RWPE2 (cell line): Measurements from ENCODE around the gene KRTAP5-5.

Experiments
- ATAC-seq: fragments of 200-7000 bp; cut with Tn5 transposase; 3 replicates; pipeline ENCODE4 v1.9.1; 2021; ENCODE audit warnings: low read depth
- DNase-seq: peaks from one replicate; pipeline ENCODE4 v3.0.0-alpha.2; 2020; ENCODE audit warnings: low spot score
- H3K27ac ChIP-seq: fragments of 450-650 bp; 2 replicates; pipeline ENCODE4 v1.5.1; 2017; ENCODE audit warnings: mild to moderate bottlenecking; ENCODE audit not compliant: poor library complexity, severe bottlenecking
- H3K27me3 ChIP-seq: fragments of 250-450 bp; sonication (Bioruptor Pico); 2 replicates; pipeline ENCODE4 v1.5.1; 2021; ENCODE audit warnings: mild to moderate bottlenecking, moderate library complexity; ENCODE audit not compliant: insufficient read depth, poor library complexity, severe bottlenecking
- H3K36me3 ChIP-seq: fragments of 250-450 bp; sonication (Bioruptor Pico); 2 replicates; pipeline ENCODE4 v1.5.1; 2020; ENCODE audit warnings: low read depth, mild to moderate bottlenecking, moderate library complexity
- H3K4me1 ChIP-seq: fragments of 250-450 bp; sonication (Bioruptor Pico); 2 replicates; pipeline ENCODE4 v1.5.1; 2021; ENCODE audit warnings: mild to moderate bottlenecking, moderate library complexity; ENCODE audit not compliant: insufficient read depth, poor library complexity, severe bottlenecking
- H3K4me3 ChIP-seq: fragments of 250-450 bp; sonication (Bioruptor Pico); 2 replicates; pipeline ENCODE4 v1.5.1; 2021; ENCODE audit warnings: mild to moderate bottlenecking, moderate library complexity; ENCODE audit not compliant: severe bottlenecking
- H3K9me3 ChIP-seq: fragments of 250-450 bp; sonication (Bioruptor Pico); 2 replicates; pipeline ENCODE4 v1.5.1; 2021; ENCODE audit warnings: mild to moderate bottlenecking, moderate library complexity; ENCODE audit not compliant: severe bottlenecking
- TF ChIP-seq, protein P1 (sequence below): fragments of 450-650 bp; IDR thresholded peaks from one replicate; pipeline ENCODE4 v1.5.1; 2017; ENCODE audit warnings: mild to moderate bottlenecking, moderate library complexity; ENCODE audit not compliant: poor library complexity, severe bottlenecking

Gene KRTAP5-5

DNA sequence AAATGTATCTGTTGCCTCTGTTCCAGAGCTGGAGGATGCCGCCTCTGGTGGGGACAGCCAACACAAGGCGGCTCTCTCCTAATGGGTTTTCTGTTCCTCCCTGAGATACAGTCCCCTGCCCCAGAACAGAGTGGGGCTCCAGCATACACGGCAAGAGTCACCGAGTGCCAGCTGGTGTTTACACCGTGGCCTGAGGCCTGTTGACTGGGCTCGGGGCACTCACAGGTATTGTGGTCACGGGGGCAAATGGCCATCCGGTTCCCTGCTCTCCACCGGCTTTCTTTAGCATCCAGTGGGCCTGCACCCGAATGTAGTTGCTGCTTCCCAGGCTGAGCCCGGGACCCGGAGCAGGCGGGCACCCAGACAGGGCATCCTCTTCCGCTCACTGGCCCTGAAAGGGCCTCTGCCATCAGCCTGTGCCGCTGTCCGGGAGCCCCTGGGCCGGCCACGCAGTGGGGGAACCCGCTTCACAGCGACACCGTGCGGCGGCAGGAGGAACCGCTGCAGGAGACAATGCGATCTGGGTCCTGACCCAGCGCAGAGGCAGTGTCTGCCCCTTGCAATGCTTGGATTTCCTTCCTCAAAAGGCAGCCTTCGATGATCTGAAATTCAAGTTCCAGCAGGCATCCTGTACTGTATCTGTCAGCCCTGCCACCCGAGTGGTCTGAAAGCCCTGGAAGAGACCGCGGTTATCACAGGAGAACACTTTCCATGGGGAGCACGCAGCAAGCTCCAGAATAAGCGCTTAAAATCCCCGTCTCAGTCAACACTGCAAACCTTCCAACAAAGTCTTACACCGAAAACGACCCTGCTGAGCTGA lies 859 bp upstream of the KRTAP5-5 start:
- ATAC-seq (peak; percentile 77), DNase-seq (peak; percentile 38)
- Histone ChIP-seq H3K36me3 (no peaks in the 10 kb centered on the region), H3K27ac (no peak overlapping the region), H3K4me1 (no peaks in the 10 kb centered on the region), H3K9me3 (no peaks in the 10 kb centered on the region), H3K27me3 (peaks cover 25% of the 10 kb centered on the region), H3K4me3 (no peak overlapping the region)
- TF ChIP-seq, protein P1, sequence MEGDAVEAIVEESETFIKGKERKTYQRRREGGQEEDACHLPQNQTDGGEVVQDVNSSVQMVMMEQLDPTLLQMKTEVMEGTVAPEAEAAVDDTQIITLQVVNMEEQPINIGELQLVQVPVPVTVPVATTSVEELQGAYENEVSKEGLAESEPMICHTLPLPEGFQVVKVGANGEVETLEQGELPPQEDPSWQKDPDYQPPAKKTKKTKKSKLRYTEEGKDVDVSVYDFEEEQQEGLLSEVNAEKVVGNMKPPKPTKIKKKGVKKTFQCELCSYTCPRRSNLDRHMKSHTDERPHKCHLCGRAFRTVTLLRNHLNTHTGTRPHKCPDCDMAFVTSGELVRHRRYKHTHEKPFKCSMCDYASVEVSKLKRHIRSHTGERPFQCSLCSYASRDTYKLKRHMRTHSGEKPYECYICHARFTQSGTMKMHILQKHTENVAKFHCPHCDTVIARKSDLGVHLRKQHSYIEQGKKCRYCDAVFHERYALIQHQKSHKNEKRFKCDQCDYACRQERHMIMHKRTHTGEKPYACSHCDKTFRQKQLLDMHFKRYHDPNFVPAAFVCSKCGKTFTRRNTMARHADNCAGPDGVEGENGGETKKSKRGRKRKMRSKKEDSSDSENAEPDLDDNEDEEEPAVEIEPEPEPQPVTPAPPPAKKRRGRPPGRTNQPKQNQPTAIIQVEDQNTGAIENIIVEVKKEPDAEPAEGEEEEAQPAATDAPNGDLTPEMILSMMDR = peak; percentile 83

DNA sequence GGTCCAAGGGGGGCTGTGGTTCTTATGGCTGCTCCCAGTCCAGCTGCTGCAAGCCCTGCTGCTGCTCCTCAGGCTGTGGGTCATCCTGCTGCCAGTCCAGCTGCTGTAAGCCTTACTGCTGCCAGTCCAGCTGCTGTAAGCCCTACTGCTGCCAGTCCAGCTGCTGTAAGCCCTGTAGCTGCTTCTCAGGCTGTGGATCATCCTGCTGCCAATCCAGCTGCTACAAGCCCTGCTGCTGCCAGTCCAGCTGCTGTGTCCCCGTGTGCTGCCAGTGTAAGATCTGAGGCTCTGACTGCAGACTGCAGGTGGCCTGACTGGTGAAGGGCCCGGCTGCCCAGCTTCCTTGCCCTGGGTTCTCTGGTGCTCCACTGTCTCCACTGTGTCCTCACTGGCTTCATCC lies 696 bp downstream of the KRTAP5-5 start:
- ATAC-seq = no peak
- Histone ChIP-seq H3K36me3 (no peaks in the 10 kb centered on the region), H3K4me1 (no peaks in the 10 kb centered on the region), H3K4me3 (no peak overlapping the region), H3K27ac (no peak overlapping the region), H3K27me3 (peaks cover 25% of the 10 kb centered on the region), H3K9me3 (no peaks in the 10 kb centered on the region)
- TF ChIP-seq, protein P1 = no peak
- peak; percentile 14 for DNase-seq

DNA sequence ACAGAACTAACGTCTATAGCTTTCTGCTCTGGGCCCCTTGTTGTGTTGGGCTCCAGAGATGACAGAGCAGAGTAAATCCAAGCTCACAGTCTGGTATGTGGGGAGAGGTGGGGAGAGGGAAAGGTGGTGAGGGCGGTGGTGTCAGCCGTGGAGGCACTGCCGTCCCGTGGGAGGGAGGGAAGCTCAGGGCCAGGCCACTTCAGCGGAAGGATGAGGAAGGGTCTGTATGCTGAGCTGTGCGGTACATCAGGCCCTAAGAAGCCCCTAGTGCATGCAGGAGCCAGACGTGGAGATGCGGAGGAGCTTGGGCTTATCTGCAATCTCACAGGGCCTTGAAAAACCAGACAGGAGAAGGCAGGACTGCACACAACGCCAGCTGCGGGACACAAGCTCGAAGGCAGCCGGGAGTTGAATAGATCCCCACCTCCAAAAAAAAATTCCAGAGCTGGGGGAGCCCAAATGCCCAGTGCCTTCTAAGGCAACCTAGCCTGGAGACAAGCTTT lies 1.5 kb downstream of the KRTAP5-5 start:
- H3K36me3 ChIP-seq = no peaks in the 10 kb centered on the region
- TF ChIP-seq, protein P1 = no peak
- ATAC-seq = no peak
- no peaks in the 10 kb centered on the region for H3K4me1 ChIP-seq
- no peak overlapping the region for H3K27ac ChIP-seq
- no peak overlapping the region for H3K4me3 ChIP-seq
- H3K9me3 ChIP-seq = no peaks in the 10 kb centered on the region
- peaks cover 22% of the 10 kb centered on the region for H3K27me3 ChIP-seq
- DNase-seq = peak; percentile 19

DNA sequence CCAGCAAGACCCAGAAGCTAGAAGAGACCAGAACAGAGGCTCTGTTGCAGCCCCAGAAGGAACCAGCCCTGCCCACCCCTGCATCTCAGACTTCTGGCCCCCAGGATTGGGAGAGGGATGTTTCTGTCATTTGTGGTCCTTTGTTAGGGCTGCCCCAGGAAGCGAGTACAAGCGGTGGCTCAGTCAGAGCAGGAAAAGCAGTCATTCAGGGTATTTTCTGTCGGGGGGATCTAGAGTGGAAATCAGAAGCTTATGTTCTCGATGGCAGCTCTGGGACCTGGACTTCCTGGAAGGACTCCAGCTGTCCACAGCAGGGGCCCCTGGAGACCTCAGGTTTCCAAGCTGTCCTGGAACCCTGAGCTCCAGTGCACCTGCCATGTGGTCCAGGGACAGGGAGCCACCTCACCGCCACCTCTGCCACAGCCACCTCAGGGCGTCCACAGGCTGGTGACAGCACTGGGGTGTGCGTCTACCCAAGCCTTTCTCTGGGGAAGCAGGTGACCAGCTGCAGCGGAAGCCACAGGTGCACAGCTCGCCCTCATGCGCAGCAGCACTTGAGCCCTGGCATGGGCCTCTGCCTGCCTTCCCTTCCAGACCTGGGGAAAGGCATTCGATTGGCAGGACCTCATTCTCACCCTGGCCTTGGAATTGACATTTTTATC lies 2.6 kb downstream of the KRTAP5-5 start:
- no peaks in the 10 kb centered on the region for H3K4me1 ChIP-seq
- DNase-seq = no peak
- TF ChIP-seq, protein P1 = no peak
- no peaks in the 10 kb centered on the region for H3K36me3 ChIP-seq
- no peaks in the 10 kb centered on the region for H3K9me3 ChIP-seq
- no peak overlapping the region for H3K27ac ChIP-seq
- H3K4me3 ChIP-seq = no peak overlapping the region
- peaks cover 15% of the 10 kb centered on the region for H3K27me3 ChIP-seq
- no peak for ATAC-seq
